MM.1S (cell line): Measurements from ENCODE around the gene SLC49A4.

Experiments
- DNase-seq: peaks from one replicate; pipeline ENCODE4 v3.0.0-alpha.2; 2015
- H2AFZ ChIP-seq: fragments of 300-600 bp; sonication (generic); 2 replicates; pipeline ENCODE4 v1.6.0; 2016; ENCODE audit warnings: antibody characterized with exemption, low read length
- H3F3A ChIP-seq: fragments of 300-600 bp; sonication (generic); 2 replicates; pipeline ENCODE4 v1.6.1; 2016; ENCODE audit warnings: mild to moderate bottlenecking, antibody characterized with exemption, low read length, moderate library complexity, mixed read lengths; ENCODE audit not compliant: insufficient read depth
- H3K27ac ChIP-seq: fragments of 300-600 bp; sonication (generic); 2 replicates; pipeline ENCODE4 v1.5.1; 2016; ENCODE audit warnings: mild to moderate bottlenecking, low read length
- H3K27me3 ChIP-seq: fragments of 300-600 bp; sonication (generic); replicated peaks from 2 replicates; pipeline ENCODE4 v1.6.0; 2016; ENCODE audit warnings: low read length; ENCODE audit not compliant: insufficient read depth
- H3K36me3 ChIP-seq: fragments of 300-600 bp; sonication (generic); replicated peaks from 2 replicates; pipeline ENCODE4 v1.6.1; 2016; ENCODE audit warnings: mild to moderate bottlenecking, low read length, mixed read lengths; ENCODE audit not compliant: insufficient read depth
- H3K4me1 ChIP-seq: fragments of 300-600 bp; sonication (generic); 2 replicates; pipeline ENCODE4 v1.6.1; 2016; ENCODE audit warnings: low read length, mixed read lengths
- H3K4me2 ChIP-seq: fragments of 300-600 bp; sonication (generic); 2 replicates; pipeline ENCODE4 v1.6.0; 2016; ENCODE audit warnings: low read depth, low read length
- H3K4me3 ChIP-seq: fragments of 300-600 bp; sonication (generic); 2 replicates; pipeline ENCODE4 v1.5.1; 2016; ENCODE audit warnings: low read length, mixed read lengths
- H3K79me2 ChIP-seq: fragments of 300-600 bp; sonication (generic); 2 replicates; pipeline ENCODE4 v1.6.1; 2016; ENCODE audit warnings: mixed run types, low read length, mixed read lengths
- H3K9ac ChIP-seq: fragments of 300-600 bp; sonication (generic); 2 replicates; pipeline ENCODE4 v1.6.1; 2016; ENCODE audit warnings: low read length, mixed read lengths
- H3K9me2 ChIP-seq: fragments of 300-600 bp; sonication (generic); replicated peaks from 2 replicates; pipeline ENCODE4 v1.6.1; 2016; ENCODE audit warnings: mild to moderate bottlenecking, low read length, mixed read lengths; ENCODE audit not compliant: insufficient read depth
- H3K9me3 ChIP-seq: fragments of 300-600 bp; sonication (generic); replicated peaks from 2 replicates; pipeline ENCODE4 v1.6.1; 2016; ENCODE audit warnings: mild to moderate bottlenecking, low read length, mixed read lengths; ENCODE audit not compliant: insufficient read depth
- H4K20me1 ChIP-seq: fragments of 300-600 bp; sonication (generic); 2 replicates; pipeline ENCODE4 v1.6.1; 2016; ENCODE audit warnings: mild to moderate bottlenecking, low read length, moderate library complexity, mixed read lengths; ENCODE audit not compliant: insufficient read depth
- CTCF ChIP-seq: fragments of 300-600 bp; sonication (generic); IDR thresholded peaks from 2 replicates; pipeline ENCODE4 v1.5.1; 2016; ENCODE audit warnings: antibody characterized with exemption, low read length, mixed read lengths
- EZH2 ChIP-seq: fragments of 300-600 bp; sonication (generic); optimal IDR thresholded peaks from 2 replicates; pipeline ENCODE3; 2017; ENCODE audit warnings: low read depth, mild to moderate bottlenecking, antibody characterized with exemption, low read length, mixed read lengths
- EZH2phosphoT487 ChIP-seq: fragments of 300-600 bp; sonication (generic); IDR thresholded peaks from 2 replicates; pipeline ENCODE4 v1.6.1; 2018; ENCODE audit warnings: antibody characterized with exemption, low read length

Gene SLC49A4

DNA sequence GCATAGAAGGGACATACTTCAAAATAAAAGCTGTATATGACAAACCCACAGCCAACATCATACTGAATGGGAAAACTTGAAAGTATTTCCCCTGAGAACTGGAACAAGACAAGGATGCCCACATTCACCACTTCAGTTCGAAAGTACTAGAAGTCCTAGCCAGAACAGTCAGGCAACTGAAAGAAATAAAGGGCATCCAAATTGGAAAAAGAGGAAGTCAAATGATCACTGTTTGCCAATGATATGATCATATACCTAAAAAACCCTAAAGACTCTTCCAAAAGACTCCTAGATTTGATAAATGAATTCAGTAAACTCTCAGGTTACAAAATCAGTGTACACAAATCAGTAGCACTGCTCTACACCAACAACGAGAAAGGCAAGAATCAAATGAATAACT lies 40.7 kb downstream of the SLC49A4 start:
- TF ChIP-seq EZH2 (no peak), CTCF (no peak), EZH2phosphoT487 (no peak)
- Histone ChIP-seq H3K9me3 (no peaks in the 10 kb centered on the region), H3K4me1 (no peaks in the 10 kb centered on the region), H3K9me2 (no peaks in the 10 kb centered on the region), H3K9ac (no peak overlapping the region), H3K36me3 (no peaks in the 10 kb centered on the region), H2AFZ (no peak overlapping the region), H3K27me3 (no peaks in the 10 kb centered on the region), H3F3A (no peaks in the 10 kb centered on the region), H3K27ac (no peak overlapping the region), H3K79me2 (no peaks in the 10 kb centered on the region), H3K4me3 (no peak overlapping the region), H3K4me2 (no peak overlapping the region), H4K20me1 (no peaks in the 10 kb centered on the region)
- DNase-seq, result no peak

- H3K27ac ChIP-seq, result no peak overlapping the region
- peak overlapping the region; percentile 18 for H3K4me3 ChIP-seq
- no peaks in the 10 kb centered on the region for H3K79me2 ChIP-seq
- no peaks in the 10 kb centered on the region for H4K20me1 ChIP-seq
- DNase-seq, result peak; percentile 41
- no peaks in the 10 kb centered on the region for H3K36me3 ChIP-seq
- TF ChIP-seq CTCF (no peak), EZH2 (no peak), EZH2phosphoT487 (no peak)
- H2AFZ ChIP-seq, result no peak overlapping the region; the same call in 1 of the 2 replicates
- H3F3A ChIP-seq, result no peaks in the 10 kb centered on the region
- no peaks in the 10 kb centered on the region for H3K4me1 ChIP-seq
- H3K9ac ChIP-seq, result no peak overlapping the region
- H3K9me2 ChIP-seq, result no peaks in the 10 kb centered on the region
- no peaks in the 10 kb centered on the region for H3K27me3 ChIP-seq
- H3K4me2 ChIP-seq, result peak overlapping the region; percentile 19; the same call in 1 of the 2 replicates
- H3K9me3 ChIP-seq, result no peaks in the 10 kb centered on the region
Measured at GRCh38 chr3:122843604-122844003, 48.7 kb downstream of the SLC49A4 start.

DNA sequence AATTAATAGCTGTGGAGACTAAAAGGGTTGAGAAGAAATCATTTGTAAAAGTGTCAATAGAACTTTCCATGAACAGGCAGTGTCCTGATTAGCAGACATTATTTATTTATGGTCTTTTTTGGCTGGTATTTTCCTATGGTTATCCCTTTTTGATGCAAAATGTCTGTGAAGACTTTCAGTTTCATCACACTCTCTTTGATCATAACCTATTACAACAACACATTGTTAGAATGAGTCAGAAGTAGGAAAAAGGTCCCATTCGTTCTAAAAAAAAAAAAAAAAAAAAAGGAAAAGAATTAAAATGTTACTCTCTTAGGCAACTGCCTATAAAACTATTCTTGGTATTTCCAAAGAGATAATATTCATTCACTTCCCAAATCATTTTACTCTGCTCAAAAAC lies 62.1 kb downstream of the SLC49A4 start:
- no peaks in the 10 kb centered on the region for H3K36me3 ChIP-seq

More for the DNA sequence above, 62.1 kb downstream of the SLC49A4 start:
- H3K4me2 ChIP-seq, result peak overlapping the region; percentile 63; the same call in 1 of the 2 replicates
- no peaks in the 10 kb centered on the region for H3K27me3 ChIP-seq
- peaks cover 12% of the 10 kb centered on the region for H3F3A ChIP-seq
- H2AFZ ChIP-seq, result no peak overlapping the region
- TF ChIP-seq CTCF, result no peak
- TF ChIP-seq EZH2, result no peak
- H3K9ac ChIP-seq, result no peak overlapping the region
- H4K20me1 ChIP-seq, result no peaks in the 10 kb centered on the region
- no peaks in the 10 kb centered on the region for H3K79me2 ChIP-seq
- H3K27ac ChIP-seq, result no peak overlapping the region; the same call in 1 of the 2 replicates
- peak; percentile 18 for DNase-seq
- H3K4me3 ChIP-seq, result no peak overlapping the region
- H3K9me3 ChIP-seq, result no peaks in the 10 kb centered on the region
- H3K9me2 ChIP-seq, result no peaks in the 10 kb centered on the region
- H3K4me1 ChIP-seq, result peaks cover 25% of the 10 kb centered on the region
